GM21528 (cell line): Measurements from ENCODE around the gene EHBP1.

ENCODE experiments used
- ATAC-seq: cut with Tn5 transposase; IDR thresholded peaks from one replicate; pipeline ENCODE4 v1.9.1; 2021; ENCODE audit warnings: mild to moderate bottlenecking, moderate library complexity; ENCODE audit not compliant: unreplicated experiment, low FRiP score

The EHBP1 gene

DNA sequence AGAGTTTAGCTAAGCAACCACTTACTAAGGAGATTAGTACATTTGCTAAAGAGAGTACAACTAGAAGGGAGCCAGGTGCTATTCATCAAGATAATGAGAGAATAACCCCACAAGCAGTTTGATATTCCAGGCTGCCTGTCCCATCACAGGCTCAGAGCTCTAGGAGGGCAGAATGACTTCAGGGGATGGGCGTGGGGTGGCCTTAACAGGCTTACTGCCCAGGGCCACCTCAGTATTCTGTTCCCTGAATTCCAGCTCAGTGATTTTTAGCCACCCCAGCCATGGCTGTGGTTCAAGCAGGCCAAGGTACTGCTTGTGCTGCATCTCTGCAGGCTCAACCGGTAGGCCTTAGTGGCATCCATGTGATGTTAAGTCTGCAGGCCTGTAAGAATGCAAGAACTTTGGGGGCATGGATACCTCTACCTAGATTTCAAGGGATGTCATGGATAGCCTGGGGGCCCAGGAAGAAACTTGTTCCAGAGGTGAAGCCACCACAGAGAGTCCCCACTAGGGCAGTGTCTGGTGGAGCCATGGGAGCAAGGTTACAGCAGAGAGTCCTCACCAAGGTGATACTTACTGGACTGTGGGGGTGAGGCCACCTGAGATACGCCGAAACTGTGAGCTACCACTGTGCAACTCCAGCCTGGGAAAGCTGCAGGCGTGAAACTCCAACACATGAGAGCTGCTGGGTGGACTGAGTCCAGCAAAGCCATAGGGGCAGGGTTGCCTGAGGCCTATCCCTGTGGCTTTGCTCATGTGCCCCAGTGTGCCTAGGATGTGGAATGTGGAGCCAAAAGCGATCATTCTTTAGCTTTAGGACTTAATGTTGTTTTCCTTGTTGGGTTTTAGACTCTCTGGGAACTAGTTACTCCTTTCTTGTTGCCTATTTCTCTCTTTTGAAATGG lies 107.7 kb downstream of the EHBP1 start:
- no peak for ATAC-seq

DNA sequence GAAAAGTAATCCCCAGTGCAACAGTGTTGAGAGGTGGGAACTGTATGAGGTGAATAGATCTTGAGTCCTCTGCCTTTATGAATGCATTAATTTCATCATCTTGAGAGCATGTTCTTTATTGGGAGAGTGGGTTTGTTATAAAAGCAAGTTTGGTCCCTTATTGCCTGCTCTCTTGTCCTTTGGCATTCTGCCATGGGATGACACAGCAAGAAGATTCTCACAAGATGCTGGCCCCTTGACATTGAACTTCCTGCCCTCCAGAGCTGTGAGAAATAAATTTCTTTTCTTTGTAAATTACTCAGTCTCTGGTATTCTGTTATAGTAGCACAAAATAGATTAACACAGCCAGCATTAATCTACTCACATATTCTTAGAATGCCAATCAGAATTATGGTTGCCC lies 108.6 kb downstream of the EHBP1 start:
- ATAC-seq = no peak

DNA sequence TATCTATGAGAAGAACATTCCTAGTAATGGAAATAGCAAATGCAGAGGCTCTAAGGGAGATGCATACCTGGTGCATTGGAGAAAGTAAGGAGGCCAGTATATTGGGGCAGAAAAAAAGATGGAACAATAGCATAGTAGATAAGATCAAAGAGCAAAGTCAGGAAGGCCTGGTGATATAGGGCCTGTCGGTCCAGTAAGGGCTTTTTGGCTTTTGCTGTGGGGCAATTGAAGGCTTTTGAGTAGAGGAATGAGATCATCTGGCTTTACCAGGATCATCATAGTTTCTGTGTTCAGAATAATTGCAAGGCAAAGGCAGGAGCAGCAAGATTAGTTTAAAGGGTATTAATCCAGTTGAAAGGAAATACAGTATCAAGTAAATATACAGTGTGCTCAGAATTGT lies 111.8 kb downstream of the EHBP1 start:
- no peak for ATAC-seq

DNA sequence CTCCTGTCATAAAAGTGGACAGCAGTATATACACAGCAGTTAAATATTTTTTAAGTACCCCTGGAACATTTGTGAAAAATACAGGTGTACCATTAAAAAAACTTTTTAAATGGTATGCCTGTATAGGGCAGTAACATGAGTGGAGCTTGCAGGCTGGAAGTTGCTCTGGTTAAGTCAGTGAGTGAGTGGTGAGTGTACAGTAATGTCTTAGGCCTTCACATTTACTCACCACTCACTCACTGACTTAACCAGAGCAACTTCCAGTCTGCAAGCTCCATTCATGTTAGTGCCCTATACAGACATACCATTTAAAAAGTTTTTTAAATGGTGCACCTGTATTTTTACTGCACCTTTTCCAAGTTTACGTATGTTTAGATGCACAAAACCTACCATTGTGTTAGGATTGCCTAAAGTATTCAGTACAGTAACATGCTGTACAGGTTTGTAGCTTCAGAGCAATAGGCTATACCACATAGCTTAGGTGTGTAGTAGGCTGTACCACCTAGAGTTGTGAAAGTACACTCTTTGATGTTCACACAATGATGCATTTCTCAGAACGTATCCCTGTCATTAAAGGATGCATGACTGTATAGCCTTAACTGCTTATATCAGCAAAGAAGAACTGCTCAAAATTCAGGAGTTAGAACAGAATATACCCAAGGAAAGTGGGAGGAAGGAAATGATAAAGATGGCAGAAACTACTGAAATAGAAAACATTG lies 112.6 kb downstream of the EHBP1 start:
- ATAC-seq = no peak

DNA sequence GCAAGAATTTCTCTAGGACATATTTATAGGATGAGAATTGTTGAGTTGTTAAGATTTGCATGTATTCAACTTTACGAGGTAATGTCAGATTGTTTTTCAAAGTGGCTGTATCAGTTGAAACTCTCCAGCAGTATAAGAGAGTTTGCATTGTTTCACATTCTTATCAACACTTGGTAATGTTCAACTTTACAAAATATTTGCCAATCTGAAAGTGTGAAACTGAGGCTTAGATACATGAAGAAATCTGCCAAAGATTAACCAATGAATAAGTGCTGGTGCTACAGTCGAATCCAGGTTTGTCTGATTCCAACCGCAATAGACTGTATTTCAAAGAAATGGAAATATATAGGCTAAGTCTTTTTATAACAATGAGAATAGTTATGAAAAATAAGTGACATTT lies 117.0 kb downstream of the EHBP1 start:
- no peak for ATAC-seq

DNA sequence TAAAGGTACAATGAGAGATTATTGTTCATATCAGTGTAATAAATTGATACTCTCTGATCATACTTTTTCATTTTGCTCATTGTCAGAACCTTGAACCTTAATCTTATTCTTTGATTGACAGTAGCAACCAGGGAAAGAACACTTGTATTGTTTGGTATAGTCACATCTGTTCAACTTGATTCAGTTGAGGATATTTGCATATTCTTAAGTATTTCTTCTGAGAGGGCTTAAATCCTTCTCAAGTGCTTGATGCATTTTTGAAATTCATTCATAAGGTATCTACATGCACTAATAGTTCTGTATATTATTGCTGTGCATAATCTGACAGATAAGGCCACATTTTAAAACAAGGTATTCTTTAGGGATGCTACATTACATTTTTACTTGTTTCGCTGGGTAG lies 118.9 kb downstream of the EHBP1 start:
- no peak for ATAC-seq

DNA sequence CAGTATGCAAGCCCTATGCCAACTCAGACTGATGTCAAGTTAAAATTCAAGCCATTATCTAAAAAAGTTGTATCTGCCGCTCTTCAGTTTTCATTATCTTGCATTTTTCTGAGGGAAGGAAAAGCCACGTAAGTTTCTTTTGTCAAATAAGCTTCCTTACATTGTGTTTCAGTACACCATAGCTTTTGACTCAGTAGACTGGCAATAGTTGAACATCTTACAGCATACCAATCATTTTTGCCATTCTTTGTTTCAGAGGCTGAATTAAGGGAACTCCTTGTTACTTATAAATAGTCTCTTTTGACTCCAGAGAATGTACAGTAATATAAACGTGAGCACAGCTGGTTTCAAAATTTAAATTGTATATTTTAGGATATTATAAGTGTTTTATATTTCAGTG lies 120.6 kb downstream of the EHBP1 start:
- ATAC-seq = no peak

DNA sequence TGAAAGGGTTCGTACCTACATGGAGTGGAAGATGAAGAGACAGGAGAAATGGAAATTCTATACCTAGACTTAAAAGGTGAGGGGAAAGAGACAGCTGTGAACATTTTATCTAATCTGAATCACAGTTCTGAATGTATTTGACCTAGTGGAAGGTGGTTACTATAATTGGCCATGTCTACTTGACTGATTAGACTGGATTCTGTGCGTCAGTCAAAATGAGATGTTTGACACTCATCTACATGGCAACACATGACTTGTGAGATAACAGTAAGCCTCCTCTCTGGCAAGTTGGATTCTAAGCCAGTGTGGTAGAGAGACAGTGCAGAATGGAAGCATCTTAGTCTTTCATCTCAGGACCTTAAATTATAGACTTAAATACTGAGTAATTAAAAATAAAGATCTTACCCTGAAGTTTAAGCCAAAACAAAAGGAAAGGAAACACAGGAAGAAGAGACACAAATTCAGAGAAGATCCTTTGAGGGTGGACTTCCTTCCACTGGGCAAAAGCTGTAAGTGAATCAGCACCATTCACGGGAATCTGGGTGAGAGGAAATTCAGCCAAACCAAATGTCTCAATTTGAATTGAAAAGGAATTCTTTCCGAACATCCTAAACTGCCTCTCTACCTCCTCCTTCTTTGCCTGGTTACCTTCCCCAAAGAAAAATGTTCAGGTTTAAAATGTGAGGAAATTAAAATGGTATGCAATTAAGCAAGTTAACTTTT lies 121.6 kb downstream of the EHBP1 start:
- ATAC-seq = no peak

DNA sequence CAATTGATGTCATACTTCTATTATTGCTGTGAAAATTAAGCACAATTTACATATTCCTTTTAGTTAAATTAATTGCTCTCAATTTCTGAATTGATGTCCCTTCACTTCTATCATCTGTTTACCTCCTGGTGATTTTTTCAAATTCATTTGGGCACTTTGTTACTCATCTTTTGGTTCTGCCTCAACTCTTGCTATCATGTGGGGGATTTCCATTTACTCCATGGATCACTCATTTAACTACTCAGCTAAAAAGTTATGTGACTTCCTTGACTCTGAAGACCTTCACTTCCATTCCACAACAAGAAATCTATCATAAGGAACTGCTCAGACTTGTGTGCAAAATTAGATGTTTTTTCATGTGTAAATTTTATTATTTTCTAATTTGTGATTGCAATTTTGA lies 126.2 kb downstream of the EHBP1 start:
- ATAC-seq = no peak

DNA sequence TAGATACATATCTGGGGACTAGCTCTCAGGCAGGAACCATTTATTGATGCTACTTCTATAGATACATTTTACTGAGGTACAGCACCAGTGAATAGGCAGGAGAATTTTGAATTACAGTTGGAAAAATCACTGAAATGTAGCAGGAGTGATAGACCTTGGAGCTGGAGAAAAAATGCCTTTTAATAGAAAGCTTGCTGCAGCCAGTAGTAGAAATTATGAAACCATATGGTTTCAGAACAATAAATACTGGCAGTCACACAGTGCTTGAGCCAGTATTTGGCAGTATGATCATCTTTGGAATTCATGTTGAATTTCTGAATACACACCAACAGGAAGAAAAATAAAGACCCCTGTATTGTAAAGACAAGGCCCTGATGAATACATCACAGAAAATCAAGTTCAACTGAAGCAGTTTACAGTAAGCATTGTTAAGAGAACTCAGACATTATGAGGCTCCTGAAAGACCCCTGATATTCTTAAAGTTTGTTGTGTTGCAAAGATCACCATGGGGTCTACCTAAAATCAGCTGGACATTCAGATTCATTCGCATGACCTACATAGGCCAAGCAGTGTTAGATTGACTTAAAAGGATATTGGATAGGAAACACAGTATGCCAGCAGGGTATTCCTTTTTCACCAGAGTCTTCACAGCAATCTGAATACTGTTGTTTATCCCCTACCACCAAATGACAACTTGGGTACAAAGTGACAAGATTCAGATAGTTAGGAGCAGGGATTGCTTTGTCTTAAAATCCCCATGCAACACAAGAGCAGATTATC lies 139.0 kb downstream of the EHBP1 start:
- ATAC-seq = no peak

DNA sequence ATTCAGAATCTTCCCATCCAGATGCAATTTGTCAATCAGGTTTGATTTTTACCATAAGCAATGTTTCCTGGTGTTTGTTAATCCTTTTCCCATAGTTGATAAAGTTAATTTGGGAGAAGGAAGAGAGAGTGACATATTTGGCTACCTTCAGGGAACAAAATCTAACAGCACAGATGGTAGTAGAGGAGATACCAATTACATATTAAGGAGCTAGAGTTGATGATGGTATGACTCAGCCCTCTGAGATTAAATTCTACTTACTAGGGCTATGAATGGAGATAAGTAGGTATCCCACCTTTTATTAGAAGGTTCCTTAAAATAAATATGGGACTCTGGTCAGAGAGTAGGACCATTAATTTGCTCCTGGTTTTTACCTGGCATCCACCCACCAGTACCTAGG lies 139.7 kb downstream of the EHBP1 start:
- ATAC-seq = no peak

DNA sequence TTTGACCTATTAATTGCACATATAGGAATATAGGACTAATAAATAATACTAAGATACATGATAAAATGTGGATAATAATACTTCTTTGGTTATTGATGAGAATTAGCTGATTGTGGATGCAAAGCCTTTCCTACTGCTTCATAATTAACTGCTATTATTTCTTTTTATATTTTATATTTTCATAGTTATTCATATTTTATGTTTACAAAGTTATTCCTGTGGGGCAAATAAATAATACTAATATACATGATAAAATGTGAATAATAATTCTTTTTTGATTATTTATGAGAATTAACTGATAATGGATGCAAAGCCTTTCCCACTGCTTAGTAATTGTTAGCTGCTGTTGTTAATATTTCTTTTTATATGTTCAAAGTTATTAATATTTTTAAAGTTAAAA lies 146.7 kb downstream of the EHBP1 start:
- ATAC-seq = no peak

DNA sequence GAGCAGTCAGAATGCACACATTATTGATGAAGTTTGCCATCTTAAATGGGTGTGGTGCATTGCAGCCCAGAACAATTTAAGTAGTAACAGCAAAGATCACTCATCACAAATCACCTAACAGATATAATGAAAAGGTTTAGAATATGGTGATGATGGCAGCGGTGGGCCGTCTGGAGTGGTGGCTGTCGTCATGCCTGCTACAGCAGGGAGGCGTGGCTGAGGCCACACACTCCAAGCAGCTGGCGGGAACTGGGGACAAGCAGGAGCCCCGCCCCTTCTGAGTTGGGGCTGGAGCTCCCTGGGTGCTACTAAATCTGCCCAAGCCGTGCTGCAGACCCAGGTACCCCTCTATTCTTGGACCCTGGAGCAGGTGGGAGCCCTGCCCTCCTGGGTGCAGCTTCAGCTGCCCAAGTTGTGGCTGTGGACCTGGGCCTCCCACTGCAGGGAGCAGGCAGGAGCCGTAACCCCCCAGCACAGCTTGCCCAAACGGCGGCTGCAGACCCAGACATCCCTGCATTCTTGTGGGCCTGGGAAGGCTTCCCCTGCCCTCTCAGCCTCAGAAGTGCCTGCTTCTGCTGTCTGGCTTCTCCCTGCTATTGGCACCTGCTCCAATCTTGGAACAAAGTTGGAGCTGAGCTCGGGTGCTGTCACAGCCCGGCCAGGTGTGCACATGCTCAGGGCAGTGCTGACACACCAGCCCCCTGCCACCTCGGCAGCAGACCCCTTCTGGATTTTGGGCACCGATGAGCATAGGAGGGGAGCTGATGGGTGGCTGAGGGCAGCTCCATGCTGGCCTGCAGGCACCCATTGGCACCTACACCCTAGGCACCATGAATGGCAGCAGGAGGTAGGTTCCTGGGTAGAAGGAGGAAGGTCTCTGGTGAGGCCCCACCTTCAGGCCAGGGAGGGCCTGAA lies 149.3 kb downstream of the EHBP1 start:
- ATAC-seq = no peak

DNA sequence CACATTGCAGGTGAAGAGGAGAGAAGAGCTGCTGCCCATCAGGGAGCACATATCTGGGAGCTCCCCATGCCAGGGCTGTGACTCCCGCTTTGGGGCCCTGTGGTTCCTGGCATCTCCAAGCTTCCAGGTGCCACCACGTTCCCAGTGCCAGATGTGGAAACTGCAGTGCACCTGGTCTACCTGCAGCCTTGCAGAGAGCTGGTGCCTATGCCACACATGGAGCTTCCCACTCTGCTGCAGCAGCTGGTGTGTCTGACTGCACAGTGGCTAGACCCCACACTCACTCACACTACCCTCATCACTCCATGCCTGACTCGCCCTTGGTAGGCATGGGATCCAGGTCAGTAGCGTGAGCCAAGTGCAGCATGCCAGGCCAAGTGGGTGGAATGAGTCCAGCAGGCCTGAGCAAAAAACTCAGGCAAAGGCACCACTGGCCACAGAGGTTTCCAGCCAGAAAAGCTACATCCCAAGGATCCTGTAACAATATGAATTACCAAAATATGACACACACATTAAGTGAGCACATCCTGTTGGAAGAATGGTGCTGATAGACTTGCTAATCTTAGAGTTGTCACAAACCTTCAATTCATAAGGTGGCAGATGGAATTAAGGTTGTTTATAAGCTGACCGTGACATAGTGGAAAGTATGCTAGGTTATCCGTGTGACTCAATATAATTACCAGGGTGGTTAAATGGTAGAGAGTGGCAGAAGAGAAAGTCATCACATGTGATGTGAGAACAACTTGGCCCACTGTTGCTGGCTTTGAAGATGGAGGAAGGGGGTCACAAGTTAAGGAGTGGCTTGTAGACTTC lies 150.9 kb downstream of the EHBP1 start:
- ATAC-seq = no peak

DNA sequence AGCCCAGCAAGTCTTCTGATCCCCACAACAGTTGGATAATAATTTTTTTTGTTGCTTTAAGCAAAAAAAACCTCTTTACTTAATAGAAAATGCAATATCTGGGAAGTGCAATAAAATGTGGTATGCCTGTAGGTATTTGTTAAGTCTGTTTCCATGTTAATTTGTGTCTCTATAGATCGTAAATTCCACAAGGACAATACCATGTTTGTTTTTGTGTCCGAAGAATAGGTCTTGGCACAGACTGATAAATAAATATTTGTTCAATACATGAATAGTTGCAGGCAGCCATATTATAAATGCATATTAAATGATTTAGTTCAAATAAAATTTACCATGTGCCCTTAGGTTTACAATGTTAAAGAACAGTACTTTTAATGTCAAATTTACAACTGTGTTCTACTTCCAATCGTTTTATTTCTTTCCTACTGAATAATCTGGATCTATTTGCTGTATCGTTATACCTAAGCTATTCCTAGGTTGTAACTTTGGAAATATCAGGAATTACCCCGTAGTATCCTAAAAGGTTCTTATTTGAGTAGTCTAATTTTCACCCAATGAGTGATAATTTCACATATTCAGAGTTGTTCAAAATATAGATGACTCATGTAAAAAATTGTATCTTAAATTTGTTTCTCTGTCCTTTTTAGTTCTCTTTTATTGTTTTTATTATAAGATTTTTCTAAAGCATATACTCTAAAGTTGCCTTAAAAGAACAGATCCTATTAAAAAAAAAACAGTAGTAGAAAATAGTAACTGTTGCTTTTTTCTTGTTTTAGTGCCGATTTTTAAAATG lies 151.8 kb downstream of the EHBP1 start:
- no peak for ATAC-seq

DNA sequence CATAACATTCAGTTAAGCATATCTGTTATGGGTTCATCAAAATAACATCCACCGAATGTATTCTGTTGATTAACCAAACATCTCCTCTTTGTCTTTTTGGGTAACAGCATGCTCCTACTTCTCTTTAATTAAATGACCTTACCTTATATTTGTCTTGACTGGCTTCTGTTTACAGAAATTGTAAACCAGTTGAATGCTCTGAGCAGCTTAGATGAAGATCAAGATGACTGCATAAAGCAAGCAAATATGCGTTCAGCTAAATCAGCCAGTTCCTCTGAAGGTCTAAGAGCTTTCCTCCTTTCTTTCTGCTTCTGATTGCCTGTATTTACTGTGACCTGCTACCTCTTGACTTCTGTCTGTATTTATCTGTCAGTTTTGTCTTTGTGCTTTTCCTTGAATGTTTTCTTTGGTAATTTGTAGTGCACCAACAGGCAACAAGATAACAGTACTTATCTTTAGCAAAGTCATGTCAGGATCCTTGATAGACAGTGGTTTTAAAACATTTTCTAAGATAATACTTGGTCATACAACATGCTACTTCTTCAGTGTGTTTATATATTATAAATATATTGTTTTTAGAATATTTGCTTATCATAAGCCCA lies 152.8 kb downstream of the EHBP1 start:
- ATAC-seq = no peak

DNA sequence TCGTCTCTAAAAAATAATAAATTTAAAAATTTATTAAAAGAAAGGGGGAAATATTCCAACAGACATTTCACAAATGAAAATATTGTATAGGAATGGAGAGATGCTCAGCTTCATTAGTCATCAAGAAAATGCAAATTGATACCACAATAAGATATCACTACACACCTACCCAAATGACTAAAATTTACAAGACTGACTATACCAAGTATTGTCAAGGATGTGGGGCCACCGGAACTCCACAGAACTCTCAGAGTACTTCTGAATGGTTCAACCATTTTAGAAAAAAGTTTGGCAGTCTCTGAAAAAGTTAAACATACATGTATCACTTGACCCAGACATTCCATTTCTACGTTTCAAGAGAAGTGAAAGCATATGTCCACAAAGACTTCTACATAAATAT lies 163.4 kb downstream of the EHBP1 start:
- ATAC-seq = no peak

DNA sequence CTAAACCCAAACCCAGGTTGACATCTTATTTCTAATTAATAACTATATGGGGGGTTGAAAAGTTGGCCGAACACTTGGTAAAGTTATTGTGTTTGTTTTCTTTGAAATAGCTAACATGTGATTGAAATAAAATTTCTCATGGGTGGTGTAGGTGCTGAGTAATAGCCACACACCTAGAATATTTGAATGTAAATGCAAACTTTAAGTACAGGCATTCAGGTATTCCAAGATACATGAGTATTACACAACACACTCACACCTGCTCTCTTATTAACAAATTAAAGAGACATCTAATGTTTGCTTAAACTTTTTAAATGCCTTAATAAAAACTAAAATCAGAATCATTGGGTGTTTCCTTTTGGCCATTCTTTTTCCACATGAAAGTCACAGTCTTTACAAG lies 165.5 kb downstream of the EHBP1 start:
- no peak for ATAC-seq
